Measurements from ENCODE around the gene SLC9C2. TPM values are rescaled to one million over a fixed set of nuclear protein-coding genes. Genes with fewer than 3 reads are reported as not detected.
A peak's percentile ranks its signal among the peaks of the same experiment; 100 is the strongest.
"Not testable (repeated sequence)": the region's sequence is repeated elsewhere in the genome, so short reads cannot be mapped to it uniquely, and the experiment has no call there.

Gene SLC9C2
- total RNA-seq, 4 donors from 2014 or later, result not detected

DNA sequence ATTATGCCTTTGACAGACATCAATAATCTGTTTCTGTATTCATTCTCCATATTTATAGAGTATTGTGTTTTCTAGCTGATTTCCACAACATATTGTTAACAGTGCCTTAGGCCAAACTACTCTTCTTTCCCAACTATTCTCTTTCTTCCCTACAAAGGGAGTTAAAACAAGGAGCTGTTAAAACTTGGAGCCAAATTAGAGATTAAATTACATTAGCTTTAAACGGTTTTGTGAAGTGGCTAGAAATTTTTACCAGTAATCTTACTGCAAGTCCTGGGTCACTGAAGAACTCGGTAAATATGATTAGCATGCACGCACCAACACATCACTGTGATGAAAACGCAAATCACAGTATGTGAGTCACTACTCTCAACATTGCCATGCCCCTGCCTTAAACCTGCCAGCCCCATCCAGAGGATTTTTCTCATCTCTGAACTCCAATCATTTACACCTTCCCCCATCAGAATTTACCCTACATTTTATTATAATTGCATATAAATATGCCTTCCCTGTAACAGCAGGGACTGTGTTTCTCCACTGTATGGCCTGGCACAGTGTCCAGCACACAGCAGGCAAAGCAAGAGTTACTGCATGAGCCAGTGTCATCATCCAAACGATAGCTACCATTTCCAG is 127.2 kb downstream of the SLC9C2 start:
- Histone ChIP-seq H3K27ac (peak overlapping the region; percentile 98 to 99 (median 98)), H3K4me3 (peak overlapping the region in 3 of 4 donors; percentile 48 to 84 (median 81)), H3K9me3 (peaks cover 5% of the 10 kb centered on the region in 2 donors), H3K36me3 (peaks cover 0 to 4% (median 0%) of the 10 kb centered on the region in 4 donors), H3K27me3 (no peaks in the 10 kb centered on the region), H3K4me1 (peaks cover 25 to 61% (median 55%) of the 10 kb centered on the region in 4 donors)
- WGBS, 2 donors (ENCODE audit: low coverage in 1 of 2), result 21 to 26% methylated on average over 4 to 5 of the region's 5 CpGs
- intact Hi-C loops (cut with DNase I; ENCODE audit: low total_unique reads), result no loop called here
- peak; percentile 14 for DNase-seq
- TF ChIP-seq, protein P1, sequence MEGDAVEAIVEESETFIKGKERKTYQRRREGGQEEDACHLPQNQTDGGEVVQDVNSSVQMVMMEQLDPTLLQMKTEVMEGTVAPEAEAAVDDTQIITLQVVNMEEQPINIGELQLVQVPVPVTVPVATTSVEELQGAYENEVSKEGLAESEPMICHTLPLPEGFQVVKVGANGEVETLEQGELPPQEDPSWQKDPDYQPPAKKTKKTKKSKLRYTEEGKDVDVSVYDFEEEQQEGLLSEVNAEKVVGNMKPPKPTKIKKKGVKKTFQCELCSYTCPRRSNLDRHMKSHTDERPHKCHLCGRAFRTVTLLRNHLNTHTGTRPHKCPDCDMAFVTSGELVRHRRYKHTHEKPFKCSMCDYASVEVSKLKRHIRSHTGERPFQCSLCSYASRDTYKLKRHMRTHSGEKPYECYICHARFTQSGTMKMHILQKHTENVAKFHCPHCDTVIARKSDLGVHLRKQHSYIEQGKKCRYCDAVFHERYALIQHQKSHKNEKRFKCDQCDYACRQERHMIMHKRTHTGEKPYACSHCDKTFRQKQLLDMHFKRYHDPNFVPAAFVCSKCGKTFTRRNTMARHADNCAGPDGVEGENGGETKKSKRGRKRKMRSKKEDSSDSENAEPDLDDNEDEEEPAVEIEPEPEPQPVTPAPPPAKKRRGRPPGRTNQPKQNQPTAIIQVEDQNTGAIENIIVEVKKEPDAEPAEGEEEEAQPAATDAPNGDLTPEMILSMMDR (IDR thresholded peaks at IDR 0.05), result no peak
- TF ChIP-seq POLR2AphosphoS5 (IDR thresholded peaks at IDR 0.05) (peak in 2 of 3 donors; percentile 11 to 12), POLR2A (IDR thresholded peaks at IDR 0.05) (no peak), EP300 (IDR thresholded peaks at IDR 0.05; ENCODE audit: low read depth) (no peak)
- in situ Hi-C loops (cut with MboI; ENCODE audit: low pct_ligation_motif_present in 1 of 4, low pct_unique_long_range_greater_than_20kb in 1 of 4, low sequenced_read_pairs in 3 of 4), result no loop called here

DNA sequence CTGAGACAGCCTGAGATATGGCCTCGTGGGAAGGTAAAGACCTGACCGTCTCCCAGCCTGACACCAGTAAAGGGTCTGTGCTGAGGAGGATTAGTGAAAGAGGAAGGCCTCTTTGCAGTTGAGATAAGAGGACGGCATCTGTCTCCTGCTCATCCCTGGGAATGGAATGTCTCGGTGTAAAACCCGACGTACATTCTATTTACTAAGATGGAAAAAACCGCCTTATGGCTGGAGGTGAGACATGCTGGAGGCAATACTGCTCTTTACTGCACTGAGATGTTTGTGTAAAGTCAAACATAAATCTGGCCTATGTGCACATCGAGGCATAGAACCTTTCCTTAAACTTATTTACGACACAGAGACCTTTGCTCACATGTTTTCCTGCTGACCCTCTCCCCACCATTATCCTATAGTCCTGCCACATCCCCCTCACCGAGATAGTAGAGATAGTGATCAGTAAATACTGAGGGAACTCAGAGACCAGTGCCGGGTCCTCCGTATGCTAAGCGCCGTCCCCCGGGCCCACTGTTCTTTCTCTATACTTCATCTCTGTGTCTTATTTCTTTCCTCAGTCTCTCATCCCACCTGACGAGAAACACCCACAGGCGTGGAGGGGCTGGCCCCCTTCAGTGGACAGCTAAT is 128.0 kb downstream of the SLC9C2 start:
- WGBS, 2 donors (ENCODE audit: low coverage in 1 of 2), result 55 to 71% methylated on average over 7 to 17 of the region's 17 CpGs
- peaks cover 25 to 56% (median 52%) of the 10 kb centered on the region in 4 donors for H3K4me1 ChIP-seq
- in situ Hi-C loops (cut with MboI; ENCODE audit: low pct_ligation_motif_present in 1 of 4, low pct_unique_long_range_greater_than_20kb in 1 of 4, low sequenced_read_pairs in 3 of 4); H3K27me3 ChIP-seq; H3K9me3 ChIP-seq; intact Hi-C loops (cut with DNase I; ENCODE audit: low total_unique reads); H3K36me3 ChIP-seq: not testable (repeated sequence)
- H3K27ac ChIP-seq, result peak overlapping the region; percentile 98 to 99 (median 98)
- H3K4me3 ChIP-seq, result peak overlapping the region in 1 of 4 donors; percentile 81
- peak; percentile 35 for DNase-seq

GRCh38 chr1:173474097-173474779 is 128.6 kb downstream of the SLC9C2 start:
- peak overlapping the region in 1 of 4 donors; percentile 81 for H3K4me3 ChIP-seq

GRCh38 chr1:173473599-173474011 is 129.3 kb downstream of the SLC9C2 start:
- no peak for DNase-seq
- 65 to 69% methylated on average over 2 of the region's 2 CpGs for WGBS, 2 donors (ENCODE audit: low coverage in 1 of 2)
- Histone ChIP-seq H3K27ac (peak overlapping the region in 3 of 4 donors; percentile 98 to 99 (median 98)), H3K27me3 (no peaks in the 10 kb centered on the region), H3K9me3 (peaks cover 7% of the 10 kb centered on the region in 2 donors), H3K36me3 (no peaks in the 10 kb centered on the region), H3K4me3 (no peak overlapping the region), H3K4me1 (peaks cover 18 to 44% (median 39%) of the 10 kb centered on the region in 4 donors)
- in situ Hi-C loops (cut with MboI; ENCODE audit: low pct_ligation_motif_present in 1 of 4, low pct_unique_long_range_greater_than_20kb in 1 of 4, low sequenced_read_pairs in 3 of 4) (no loop called here), intact Hi-C loops (cut with DNase I; ENCODE audit: low total_unique reads) (no loop called here)
- TF ChIP-seq EP300 (IDR thresholded peaks at IDR 0.05; ENCODE audit: low read depth), result no peak
- TF ChIP-seq POLR2A (IDR thresholded peaks at IDR 0.05), result no peak
- no peak for TF ChIP-seq POLR2AphosphoS5 (IDR thresholded peaks at IDR 0.05)
- TF ChIP-seq, protein P1 (IDR thresholded peaks at IDR 0.05), result no peak

More at GRCh38 chr1:173474097-173474779, 128.6 kb downstream of the SLC9C2 start:
- intact Hi-C loops (cut with DNase I; ENCODE audit: low total_unique reads), result no loop called here
- Histone ChIP-seq H3K9me3 (peaks cover 7% of the 10 kb centered on the region in 2 donors), H3K27me3 (no peaks in the 10 kb centered on the region), H3K27ac (peak overlapping the region; percentile 98 to 99 (median 98)), H3K36me3 (no peaks in the 10 kb centered on the region), H3K4me1 (peaks cover 24 to 50% (median 45%) of the 10 kb centered on the region in 4 donors)
- in situ Hi-C loops (cut with MboI; ENCODE audit: low pct_ligation_motif_present in 1 of 4, low pct_unique_long_range_greater_than_20kb in 1 of 4, low sequenced_read_pairs in 3 of 4), result no loop called here
- TF ChIP-seq POLR2A (IDR thresholded peaks at IDR 0.05) (no peak), EP300 (IDR thresholded peaks at IDR 0.05; ENCODE audit: low read depth) (no peak), POLR2AphosphoS5 (IDR thresholded peaks at IDR 0.05) (no peak)
- TF ChIP-seq, protein P1 (IDR thresholded peaks at IDR 0.05), result no peak
- peak; percentile 13 for DNase-seq
- 61 to 67% methylated on average over 1 to 5 of the region's 5 CpGs for WGBS, 2 donors (ENCODE audit: low coverage in 1 of 2)
